T-helper 2 cell (primary cell): ENCODE results near the gene SHC4.
"Not testable (repeated sequence)": the region's sequence is repeated elsewhere in the genome, so short reads cannot be mapped to it uniquely, and the experiment has no call there.

Experiments used
- DNase-seq, 5 experiments: peaks; one replicate each; pipeline versions ENCODE4 v3.0.0 to v3.0.0-alpha.2; 2012 to 2022

SHC4 gene

DNA sequence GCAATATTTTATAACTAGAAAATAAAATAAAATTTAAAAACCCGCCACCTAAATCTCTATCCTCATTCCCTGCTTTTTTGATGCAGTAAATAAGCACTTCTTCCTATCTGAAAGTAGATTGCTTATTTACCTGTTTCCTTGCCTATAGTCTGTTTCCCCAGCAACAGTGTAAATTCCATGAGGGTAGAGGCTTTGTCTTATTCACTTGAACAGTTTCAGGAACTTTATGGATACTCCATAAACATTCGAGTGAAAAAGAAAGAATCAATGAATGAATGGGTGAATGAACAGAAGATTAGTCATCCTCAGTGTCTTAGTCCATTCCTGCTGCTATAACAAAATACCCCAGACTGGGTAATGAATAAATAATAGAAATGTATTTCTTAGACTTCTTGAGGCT, 41.7 kb downstream of the SHC4 start:
- no peak for DNase-seq

DNA sequence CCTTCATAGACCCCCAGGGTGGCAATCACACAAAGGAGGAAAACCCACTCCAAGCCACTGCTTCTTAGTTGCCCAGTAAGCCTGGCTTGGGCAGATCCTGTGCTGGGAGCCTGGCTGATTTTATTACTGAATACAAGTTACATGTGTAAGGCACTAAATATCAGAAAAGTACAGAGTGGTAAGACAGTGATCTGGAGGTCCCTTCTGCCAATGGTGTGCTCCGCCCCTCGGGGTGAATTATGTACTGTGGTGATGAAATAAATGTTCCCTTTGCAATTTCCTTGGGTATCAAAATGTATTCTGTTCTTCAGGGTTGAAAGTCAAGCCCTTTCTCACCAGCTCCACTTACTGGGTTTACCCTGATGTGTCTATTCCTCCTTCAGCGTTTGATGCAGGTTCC, 47.0 kb downstream of the SHC4 start:
- no peak for DNase-seq

DNA sequence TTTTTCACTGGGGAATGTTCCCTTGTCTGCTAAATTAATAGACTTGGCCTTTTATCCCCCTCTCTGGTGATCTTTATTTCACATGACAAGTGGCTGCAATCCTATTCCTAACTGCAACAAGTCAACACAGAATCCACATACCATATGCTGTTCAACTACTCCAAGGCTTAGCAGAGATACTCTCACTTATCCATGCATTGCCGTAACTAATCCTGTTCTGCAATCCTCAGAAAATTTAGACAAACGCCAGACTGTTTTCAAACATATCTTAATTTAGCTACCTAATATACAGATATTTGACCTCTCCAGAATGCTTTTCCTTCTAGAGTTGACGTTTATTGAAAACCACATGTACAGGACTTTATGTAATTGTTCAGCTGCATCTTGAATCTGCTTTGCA, 47.9 kb downstream of the SHC4 start:
- no peak for DNase-seq

DNA sequence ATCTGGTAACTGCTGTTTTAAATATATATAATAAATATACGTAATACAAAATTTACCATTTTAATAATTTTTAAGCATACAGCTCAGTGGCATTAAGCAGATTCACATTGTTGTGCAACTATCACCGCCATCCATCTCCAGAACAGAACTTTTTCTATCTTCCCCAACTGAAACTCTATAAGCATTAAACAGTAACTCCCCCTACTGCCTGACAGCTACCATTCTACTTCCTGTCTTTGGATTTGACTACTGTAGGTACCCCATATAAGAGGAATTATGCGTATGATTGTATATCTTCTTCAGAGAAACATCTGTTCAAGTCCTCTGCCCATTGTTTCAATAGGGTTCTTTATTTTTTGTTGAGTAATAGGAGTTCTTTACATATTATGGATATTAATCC, 49.0 kb downstream of the SHC4 start:
- no peak for DNase-seq

DNA sequence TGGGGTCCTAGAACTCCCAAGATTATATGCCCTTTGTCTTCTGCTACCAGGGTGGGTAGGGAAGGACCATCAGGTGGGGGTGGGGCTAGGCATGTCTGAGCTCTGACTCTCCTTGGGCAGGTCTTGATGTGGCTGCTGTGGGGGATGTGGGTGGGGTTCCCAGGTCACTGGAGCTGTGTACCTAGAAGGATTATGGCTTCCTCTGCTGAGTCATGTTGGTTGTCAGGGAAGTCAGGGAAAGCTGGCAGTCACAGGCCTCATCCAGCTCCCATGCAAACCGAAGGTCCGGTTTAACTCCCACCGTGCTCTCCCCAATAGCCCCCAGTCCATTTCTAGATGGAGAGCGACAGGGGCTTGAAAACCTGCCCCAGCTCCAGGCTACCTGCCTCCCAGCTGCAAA, 50.6 kb downstream of the SHC4 start:
- DNase-seq = no peak

DNA sequence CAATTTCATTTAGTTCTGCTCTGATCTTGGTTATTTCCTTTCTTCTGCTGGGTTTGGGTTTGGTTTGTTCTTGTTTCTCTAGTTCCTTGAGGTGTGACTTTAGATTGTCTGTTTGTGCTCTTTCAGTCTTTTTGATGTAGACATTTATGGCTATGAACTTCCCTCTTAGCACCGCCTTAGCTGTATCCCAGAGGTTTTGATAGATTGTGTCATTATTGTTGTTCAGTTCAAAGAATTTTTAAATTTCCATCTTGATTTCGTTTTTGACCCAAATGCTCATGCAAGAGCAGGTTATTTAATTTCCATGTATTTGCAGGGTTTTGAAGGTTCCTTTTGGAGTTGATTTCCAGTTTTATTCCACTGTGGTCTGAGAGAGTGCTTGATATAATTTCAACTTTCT, 53.2 kb downstream of the SHC4 start:
- DNase-seq = not testable (repeated sequence)

DNA sequence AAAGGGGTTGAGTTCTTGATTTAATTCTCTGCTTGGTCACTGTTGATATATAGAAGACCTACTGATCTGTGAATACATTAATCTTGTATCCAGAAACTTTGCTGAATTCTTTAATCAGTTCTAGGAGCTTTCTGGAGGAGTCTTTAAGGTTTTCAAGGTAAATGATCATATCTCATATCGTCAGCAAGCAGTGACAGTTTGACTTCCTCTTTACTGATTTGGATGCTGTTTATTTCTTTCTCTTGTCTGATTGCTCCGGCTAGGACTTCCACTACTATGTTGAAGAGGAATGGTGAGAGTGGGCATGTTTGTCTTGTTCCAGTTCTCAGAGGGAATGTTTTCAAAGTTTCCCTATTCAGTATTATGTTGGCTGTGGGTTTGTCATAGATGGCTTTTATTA, 54.4 kb downstream of the SHC4 start:
- DNase-seq = not testable (repeated sequence)

DNA sequence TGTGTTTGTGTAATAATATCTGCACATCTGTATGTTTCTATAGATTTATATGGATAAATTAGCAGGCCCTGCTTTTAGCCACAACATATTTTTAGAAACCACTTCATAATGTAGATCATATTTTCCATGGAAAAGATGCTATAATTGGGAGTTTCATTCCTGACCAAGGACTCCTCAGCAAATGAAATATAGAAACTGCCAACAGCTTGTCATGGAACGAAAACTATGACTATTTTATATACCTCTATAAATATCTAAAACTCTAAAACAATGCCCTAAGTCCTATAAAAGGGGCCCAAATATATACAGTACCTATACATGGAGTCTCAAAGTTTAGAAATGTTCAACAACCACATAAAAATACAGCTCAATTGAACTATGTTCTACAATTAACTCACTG, 57.9 kb downstream of the SHC4 start:
- no peak for DNase-seq

DNA sequence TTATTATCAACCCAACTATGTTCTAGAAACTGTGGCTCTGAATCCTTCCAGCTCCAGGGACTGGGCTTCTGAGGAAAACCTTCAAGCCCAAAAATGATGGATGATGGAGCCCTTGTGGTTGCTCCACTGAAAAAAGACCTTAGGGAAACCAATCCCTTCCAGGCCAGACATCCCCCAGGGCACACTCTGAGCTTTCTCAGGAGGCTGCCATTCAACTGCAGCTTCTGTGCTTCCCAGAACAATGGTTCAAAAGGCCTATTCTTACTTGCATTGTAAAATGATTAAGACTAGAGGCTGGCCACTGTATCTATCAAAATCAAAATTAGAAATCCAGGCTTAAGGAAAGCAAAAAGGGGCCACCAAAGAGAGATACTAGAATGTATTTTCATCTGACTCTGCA, 58.5 kb downstream of the SHC4 start:
- no peak for DNase-seq

DNA sequence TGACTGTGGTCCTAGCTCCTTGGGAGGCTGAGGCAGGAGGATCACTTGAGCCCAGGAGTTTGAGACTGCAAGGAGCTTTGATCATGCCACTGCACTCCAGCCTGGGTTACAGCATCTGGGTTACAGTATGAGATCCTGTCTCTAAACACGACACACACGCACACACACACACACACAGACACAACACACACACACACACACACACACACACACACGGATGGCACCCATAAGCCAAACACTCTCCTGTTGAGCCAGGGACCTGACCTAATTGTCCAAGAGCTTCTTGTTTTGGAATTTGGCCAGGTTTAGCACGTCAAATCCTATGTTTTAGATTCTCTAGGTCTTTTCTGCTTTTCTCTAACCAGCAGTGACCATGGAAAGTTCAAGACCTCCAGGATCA, 59.0 kb downstream of the SHC4 start:
- no peak for DNase-seq

DNA sequence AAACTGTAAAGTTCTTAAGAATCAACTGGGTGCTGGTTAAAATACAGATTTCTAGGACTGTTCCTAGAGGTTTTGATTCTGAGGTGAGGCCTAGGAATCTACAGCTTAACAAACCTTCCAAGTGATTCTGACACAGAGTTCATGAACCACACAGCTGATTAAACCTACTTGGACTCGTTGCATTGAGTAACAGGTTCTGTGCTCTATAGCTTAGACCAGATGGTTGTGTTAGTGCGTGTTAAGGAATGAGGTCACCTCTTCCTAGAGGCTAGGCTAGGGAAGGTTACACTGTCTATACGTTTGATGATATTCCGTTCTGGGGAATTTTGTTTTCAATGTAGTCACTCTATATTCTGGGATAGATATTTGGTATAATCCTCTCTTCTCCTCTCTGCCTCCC, 63.9 kb downstream of the SHC4 start:
- no peak for DNase-seq

DNA sequence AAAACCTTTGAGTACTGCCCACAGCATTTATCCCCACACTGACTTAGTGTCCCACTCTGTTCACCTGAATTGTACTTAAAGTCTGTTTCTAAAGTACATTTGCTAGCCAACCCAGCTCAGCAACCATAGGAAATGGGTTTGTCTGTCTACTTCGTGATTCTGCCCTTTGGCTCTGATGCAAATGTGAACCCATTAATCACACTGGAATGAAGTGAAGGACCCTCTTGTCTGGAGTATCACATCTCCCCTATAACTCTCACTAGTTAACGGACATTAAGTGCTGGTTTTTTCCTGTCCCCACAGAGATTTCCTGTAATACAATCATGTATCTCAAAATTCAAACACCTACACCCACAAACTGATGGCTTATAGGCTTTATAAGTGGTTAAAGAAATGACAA, 65.3 kb downstream of the SHC4 start:
- no peak for DNase-seq

DNA sequence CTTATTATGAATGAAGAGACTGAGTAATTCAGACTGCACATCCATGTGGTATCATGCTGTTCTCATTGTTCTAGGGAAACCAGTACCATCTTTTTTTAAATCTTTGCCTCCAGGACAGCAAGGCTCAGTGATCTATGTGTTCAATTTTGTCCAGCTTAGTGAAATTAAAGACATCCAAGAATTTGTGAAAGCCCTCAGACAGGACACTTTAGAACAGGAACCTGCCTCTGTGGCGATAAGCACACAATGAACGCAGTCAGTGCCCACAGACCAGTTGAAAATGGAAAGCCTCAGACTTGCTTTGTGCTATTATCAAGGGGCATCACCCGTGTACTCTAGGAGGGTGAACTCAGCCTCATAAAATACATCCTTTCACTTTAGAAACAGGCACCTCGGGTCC, 65.7 kb downstream of the SHC4 start:
- DNase-seq = peak in 1 of 5 experiments; percentile 12

DNA sequence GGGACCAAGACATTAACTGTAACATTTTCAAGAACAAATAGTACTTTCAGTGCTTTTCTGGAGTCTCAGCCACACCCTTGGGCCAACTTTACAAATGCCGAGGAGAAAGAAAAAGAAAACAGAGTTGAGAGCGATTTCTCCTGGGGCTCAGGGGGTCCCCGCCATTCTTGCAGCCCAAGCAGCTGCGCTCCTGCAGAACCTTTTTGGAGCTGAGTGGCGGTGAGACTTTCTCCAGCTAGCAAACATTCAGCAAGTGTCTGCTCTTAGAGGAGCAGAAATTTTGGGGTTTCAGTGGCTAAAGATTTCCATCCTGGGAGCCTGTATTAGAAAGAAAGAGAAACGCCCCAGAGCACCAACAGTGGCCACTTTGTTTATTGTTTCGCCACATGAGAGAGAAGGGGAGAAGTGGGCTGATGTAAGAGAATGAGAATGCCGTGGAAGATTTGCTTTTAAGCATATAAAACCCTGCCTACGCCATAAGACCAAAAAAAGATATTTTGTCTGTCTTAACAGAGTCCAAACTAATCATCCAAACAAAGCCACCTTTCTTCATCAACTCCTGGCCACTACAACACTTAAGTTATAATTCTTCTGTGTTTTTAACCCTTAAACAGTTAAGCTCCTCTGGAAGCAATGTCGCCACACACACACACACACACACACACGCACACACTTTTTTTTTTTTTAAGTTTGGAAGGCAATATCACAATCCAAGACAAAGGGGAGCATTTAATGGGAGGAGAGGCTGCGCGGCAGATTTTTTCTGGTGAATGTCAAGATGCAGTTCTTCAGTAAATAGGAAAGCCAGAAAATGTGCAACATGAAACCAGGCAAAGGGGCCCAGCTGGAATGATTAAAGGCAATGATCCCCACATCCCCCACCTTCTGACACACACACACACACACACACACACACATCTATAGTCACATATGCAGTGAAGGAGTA, 66.6 kb downstream of the SHC4 start:
- DNase-seq = no peak

DNA sequence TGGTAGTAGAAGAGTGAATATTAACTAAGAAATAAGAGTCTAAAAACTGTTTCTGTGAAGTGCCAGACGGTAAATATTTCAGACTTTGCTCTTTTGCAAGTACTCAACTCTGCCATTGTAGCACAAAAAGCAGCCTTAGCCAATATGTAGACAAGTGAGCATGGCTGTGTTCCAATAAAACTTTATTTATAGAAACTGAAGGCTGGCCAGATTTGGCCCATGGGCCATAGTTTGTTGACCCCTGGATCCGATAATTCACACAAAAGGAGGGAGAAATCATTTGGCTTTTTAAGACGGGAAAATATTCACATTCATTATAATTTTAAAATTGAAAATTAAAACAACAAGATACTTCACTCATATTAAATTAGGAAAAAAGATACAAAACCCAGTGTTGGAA, 70.4 kb downstream of the SHC4 start:
- no peak for DNase-seq

DNA sequence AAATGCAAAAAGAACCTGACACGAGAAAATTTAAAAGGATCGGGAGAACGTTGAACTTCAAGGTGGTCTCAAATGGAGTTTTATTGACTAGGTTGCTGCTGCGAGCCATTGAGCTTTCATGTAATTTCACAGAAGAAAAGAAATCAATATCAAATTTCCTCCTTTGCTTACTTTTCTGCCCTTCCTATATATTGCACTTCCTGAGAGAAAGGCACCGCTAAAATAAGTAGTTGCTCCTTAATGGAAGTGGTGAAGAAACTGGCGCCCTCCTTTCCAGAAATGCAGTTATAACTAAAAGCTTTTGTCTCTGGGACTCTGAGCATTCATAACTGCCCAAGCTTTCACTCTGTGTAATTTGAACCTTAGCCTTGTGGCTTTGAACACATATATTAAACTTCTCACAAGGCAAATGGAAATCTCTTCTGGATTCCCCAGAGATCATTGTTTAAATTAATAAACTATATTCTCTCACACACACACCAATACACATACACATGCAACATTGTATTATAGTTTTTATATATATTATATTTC, 72.4 kb downstream of the SHC4 start:
- DNase-seq = no peak

DNA sequence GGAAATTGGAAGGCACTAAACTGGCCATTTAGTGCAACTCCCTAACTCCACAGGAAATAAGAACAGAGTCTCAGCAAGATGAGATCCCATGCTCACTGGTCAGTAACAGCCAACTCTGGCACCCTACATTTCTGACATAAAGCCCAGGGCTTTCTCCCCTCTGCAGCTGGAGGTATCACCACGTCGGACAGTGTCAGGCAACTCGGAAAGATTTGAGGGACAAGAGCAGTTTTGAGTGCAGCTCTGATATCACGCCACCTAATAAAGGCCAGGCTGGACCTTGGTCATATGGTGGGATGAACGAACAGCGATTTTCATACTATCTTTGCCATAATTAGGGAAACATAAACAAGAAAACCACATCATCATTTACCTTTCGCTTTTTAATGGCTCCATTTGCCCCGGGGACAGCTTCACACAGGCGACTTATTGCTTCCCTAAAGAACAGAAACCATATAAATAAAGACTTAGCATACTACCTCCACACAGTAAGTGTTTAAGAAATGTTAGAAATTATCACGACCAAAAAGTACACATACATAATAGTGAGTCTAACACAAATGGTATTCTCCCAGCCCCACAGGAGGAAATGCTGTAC, 73.2 kb downstream of the SHC4 start:
- DNase-seq = no peak

DNA sequence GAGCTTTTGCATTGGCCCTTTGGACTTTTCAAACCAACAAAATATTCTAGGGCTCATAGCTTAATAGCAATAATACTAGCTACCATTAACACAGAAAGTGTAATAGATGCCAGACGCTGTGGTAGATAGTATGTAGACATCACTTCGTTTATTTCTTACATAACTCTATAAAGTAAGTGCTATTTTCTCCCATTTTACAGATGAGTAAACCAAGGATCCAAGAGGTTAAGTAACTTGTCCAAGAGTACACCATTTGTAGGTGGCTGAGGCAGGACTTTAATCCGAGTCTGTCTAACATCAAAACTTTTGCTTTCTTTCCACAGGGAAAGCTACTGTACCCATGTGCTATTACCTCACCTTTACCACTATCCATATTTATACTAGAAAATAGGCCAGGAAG, 73.8 kb downstream of the SHC4 start:
- DNase-seq = no peak

DNA sequence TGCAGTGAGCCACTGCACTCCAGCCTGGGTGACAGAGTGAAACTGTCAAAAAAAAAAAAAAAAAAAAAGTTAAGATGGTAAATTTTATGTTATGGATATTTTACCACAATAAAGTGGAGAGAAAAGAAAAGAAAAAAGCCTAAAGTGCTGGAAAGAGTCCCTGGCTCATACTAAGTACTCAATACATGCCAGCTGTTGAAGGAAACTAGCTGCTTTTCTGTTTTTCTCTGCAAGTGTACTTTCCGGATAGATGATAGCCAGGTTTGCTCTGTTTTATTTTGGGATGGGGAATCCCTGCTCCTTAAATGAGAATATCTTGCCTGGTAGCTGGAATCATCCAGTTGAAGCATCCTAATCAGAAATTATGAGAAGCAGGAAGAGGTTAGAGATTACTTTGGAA, 74.9 kb downstream of the SHC4 start:
- no peak for DNase-seq

DNA sequence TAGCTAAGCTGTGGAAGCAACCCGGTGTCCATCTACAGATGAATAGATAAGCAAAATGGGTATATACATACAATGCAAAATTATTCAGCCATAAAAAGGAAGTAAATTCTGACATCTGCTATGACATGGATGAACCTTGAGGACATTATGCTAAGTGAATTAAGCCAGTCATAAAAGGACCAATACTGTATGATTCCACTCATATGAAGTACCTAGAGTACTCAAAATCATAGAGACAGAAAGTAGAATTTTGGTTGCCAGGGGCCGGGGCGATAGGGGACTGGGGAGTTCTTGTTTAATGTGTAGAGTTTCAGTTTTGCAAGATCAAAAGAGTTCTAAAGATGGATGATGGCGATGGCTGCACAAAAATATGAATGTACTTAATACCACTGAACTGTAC, 75.5 kb downstream of the SHC4 start:
- peak in 1 of 5 experiments; percentile 67 for DNase-seq

DNA sequence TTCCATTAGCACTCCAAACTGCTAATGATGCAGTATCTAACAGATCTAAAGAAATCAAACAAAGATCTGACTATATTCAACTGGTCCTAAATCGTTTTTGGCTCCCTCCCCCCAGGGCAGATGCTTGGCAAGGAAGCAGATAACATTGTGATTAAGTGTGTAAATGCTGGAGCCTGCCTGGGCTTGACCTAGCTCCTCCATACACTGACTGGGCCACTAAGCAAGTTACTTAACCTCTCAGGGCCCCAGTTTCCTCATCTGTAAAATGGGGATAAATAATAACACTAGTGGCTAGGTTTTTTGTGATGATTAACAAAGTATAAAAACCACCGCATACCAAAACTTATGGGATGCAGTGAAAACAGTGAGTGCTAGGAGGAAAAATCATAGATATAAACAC, 76.6 kb downstream of the SHC4 start:
- no peak for DNase-seq

DNA sequence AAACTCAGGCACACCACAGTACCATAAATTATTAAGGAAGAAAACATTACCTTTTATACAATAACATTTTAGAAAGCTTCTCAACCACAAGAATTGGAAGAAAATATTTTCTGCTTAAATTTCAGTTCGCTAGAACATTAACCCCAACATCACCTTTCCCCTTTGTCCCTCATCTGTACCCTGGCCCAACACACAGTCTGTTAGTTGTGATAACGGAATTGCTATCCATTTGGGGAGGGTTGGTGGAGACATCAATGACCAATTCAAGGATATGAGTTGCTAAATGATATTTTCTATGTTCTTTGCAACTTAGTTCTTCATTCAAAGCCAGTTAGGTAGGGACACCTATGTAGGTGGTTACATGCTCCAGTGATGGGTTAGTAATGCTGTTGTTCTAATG, 80.0 kb downstream of the SHC4 start:
- DNase-seq = no peak

DNA sequence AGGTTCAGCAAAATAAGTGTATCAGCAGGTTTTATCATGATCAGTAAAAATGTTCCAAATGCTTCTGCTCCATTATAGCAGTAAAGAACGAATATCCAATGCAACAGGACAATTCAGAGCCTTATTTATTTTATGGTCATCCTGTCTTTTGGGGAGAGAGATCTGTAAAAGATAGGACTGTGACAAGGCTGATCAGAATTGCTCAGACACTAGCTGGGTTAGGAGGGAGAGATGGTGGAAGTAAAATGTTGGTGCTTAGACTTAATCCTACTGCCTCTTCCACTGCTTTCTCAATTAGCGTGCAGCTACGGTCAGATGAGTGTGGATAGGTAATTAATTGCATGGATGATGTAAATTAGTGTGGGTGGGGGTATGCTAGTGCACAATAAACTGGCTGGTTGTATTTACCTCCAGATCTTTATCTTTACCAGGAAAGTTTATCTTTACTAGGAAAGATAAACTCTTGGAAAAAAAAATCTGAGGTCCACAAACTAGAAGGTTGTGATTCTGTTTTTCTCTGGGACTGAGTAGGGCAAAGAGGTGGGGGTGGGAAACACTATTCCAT, 83.6 kb downstream of the SHC4 start:
- no peak for DNase-seq
